Ishikawa (cell line): ENCODE results near the gene ACADVL.

ENCODE experiments used
- CEBPB ChIP-seq: IDR thresholded peaks from 2 replicates; pipeline ENCODE4 v1.6.1; 2012
- CREB1 ChIP-seq: IDR thresholded peaks from 2 replicates; pipeline ENCODE4 v1.6.1; 2012; ENCODE audit warnings: low read depth
- NFIC ChIP-seq: IDR thresholded peaks from 2 replicates; pipeline ENCODE4 v1.6.1; 2012
- RAD21 ChIP-seq: IDR thresholded peaks from 2 replicates; pipeline ENCODE4 v1.6.1; 2012; ENCODE audit warnings: low read depth
- TEAD4 ChIP-seq: IDR thresholded peaks from 2 replicates; pipeline ENCODE4 v1.6.1; 2012
- USF1 ChIP-seq: IDR thresholded peaks from 2 replicates; pipeline ENCODE4 v1.6.1; 2012
- YY1 ChIP-seq: IDR thresholded peaks from 2 replicates; pipeline ENCODE4 v1.6.1; 2012; ENCODE audit warnings: low read depth
- TF ChIP-seq, protein P1 (sequence below): IDR thresholded peaks from 2 replicates; pipeline ENCODE4 v1.6.1; 2012; ENCODE audit warnings: low read depth, mild to moderate bottlenecking
- TF ChIP-seq, protein P2 (sequence below): IDR thresholded peaks from 2 replicates; pipeline ENCODE4 v1.6.1; 2012

DNA sequence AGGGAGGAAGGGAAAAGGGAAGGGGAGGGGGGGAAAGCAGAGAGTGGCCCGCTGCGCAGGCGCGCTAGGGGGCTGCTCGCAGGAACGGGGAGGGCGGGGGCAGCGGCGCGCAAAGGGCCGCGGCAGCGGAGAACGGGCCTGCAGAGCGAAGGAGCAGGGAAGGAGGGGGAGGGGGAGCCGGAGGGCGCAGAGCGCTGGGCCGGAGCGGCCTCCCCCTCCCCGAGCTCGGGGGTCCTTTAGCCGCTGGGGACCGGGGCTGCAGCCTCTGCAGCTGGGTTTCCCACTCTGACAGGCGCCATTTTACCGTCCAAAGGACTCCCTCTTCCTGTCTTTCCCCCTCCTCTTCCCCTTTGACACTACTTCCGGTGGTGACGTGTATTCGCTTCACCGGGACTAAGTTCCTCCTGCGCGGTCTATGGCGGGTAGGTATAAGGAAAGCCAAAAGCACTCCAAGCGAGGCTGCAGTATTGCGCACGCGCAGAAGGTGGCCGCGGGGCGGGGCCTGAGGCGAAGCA, 32.0 kb downstream of the ACADVL start, which contains the start of gene CTDNEP1:
- TF ChIP-seq, protein P1, sequence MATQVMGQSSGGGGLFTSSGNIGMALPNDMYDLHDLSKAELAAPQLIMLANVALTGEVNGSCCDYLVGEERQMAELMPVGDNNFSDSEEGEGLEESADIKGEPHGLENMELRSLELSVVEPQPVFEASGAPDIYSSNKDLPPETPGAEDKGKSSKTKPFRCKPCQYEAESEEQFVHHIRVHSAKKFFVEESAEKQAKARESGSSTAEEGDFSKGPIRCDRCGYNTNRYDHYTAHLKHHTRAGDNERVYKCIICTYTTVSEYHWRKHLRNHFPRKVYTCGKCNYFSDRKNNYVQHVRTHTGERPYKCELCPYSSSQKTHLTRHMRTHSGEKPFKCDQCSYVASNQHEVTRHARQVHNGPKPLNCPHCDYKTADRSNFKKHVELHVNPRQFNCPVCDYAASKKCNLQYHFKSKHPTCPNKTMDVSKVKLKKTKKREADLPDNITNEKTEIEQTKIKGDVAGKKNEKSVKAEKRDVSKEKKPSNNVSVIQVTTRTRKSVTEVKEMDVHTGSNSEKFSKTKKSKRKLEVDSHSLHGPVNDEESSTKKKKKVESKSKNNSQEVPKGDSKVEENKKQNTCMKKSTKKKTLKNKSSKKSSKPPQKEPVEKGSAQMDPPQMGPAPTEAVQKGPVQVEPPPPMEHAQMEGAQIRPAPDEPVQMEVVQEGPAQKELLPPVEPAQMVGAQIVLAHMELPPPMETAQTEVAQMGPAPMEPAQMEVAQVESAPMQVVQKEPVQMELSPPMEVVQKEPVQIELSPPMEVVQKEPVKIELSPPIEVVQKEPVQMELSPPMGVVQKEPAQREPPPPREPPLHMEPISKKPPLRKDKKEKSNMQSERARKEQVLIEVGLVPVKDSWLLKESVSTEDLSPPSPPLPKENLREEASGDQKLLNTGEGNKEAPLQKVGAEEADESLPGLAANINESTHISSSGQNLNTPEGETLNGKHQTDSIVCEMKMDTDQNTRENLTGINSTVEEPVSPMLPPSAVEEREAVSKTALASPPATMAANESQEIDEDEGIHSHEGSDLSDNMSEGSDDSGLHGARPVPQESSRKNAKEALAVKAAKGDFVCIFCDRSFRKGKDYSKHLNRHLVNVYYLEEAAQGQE, result no peak
- TF ChIP-seq USF1 (no peak), CEBPB (no peak), NFIC (no peak), RAD21 (no peak), CREB1 (peak; percentile 50; the same call in 1 of the 2 replicates), YY1 (peak; percentile 94), TEAD4 (no peak)
- TF ChIP-seq, protein P2, sequence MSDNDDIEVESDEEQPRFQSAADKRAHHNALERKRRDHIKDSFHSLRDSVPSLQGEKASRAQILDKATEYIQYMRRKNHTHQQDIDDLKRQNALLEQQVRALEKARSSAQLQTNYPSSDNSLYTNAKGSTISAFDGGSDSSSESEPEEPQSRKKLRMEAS, result no peak
